Right lobe of liver (tissue), 6 donors: ENCODE results near the gene EXD3. TPM values are rescaled to one million over a fixed set of nuclear protein-coding genes. Genes with fewer than 3 reads are reported as not detected.
A peak's percentile ranks its signal among the peaks of the same experiment; 100 is the strongest.

Source experiments
- ATAC-seq, 4 donors: fragments of 200-7000 bp; cut with Tn5 transposase; one replicate each; pipeline ENCODE4 v1.9.1; 2020; ENCODE audit warnings: mild to moderate bottlenecking in 4 of 4, moderate library complexity in 4 of 4
- DNase-seq, 3 donors: peaks; one replicate each; pipeline ENCODE4 v3.0.0-alpha.2; 2020
- H3K27ac ChIP-seq, 3 donors: fragments of 200-600 bp; one replicate each; pipeline ENCODE4 v1.8.0; 2022
- H3K27me3 ChIP-seq, 2 donors: fragments of 200-600 bp; one replicate each; pipeline ENCODE4 v1.8.0; 2022
- H3K36me3 ChIP-seq, 4 donors: fragments of 200-600 bp; sonication (generic) in 1 of 4; one replicate each; pipeline versions ENCODE4 v1.5.1 to v1.8.0; 2017 to 2022; ENCODE audit warnings: control low read depth in 1 of 4
- H3K4me1 ChIP-seq, 4 donors: fragments of 200-600 bp; sonication (generic) in 1 of 4; one replicate each; pipeline versions ENCODE4 v1.5.1 to v1.8.0; 2017 to 2022; ENCODE audit warnings: control low read depth in 1 of 4
- H3K4me3 ChIP-seq, 3 donors: fragments of 200-600 bp; one replicate each; pipeline ENCODE4 v1.8.0; 2022
- H3K9me3 ChIP-seq, 4 donors: fragments of 200-600 bp; sonication (generic) in 1 of 4; one replicate each; pipeline versions ENCODE4 v1.5.1 to v1.8.0; 2017 to 2022; ENCODE audit warnings: control low read depth in 1 of 4
- CTCF ChIP-seq, 4 donors: fragments of 200-600 bp in 3 of 4; fragments of 450-650 bp in 1 of 4; IDR thresholded peaks; one replicate each; pipeline versions ENCODE4 v1.5.1 to v1.8.0; 2016 to 2022; ENCODE audit warnings: antibody characterized with exemption in 4 of 4, mild to moderate bottlenecking in 2 of 4
- POLR2A ChIP-seq: fragments of 450-650 bp; IDR thresholded peaks from one replicate; pipeline ENCODE4 v1.6.1; 2017; ENCODE audit warnings: antibody characterized with exemption, mild to moderate bottlenecking
- WGBS: methylation state at CpG from one replicate; pipeline ENCODE4 v1.1.6; 2018; ENCODE audit warnings: low coverage, low lambda C conversion rate; ENCODE audit not compliant: insufficient coverage; ENCODE audit errors: missing lambda C conversion rate; 5-methylcytosine and 5-hydroxymethylcytosine counted together
- intact Hi-C, 2 donors: fragments of 100-400 bp; cut with DNase I; formaldehyde crosslinking; loops; one replicate each; pipeline versions ENCODE4 v1.11.2 to v1.14.1; 2022
- total RNA-seq, 6 experiments: library from RNA; depleted of rRNA in 2 of 6; stranded (reverse); fragments of >200 nt in 2 of 6; fragmentation: NEBNext Ultra II Directional in 3 of 6; extraction: Animal tissue kit (Norgen Biotek cat#: 25700) in 3 of 6; gene quantifications; one replicate each; pipeline versions ENCODE4 v1.1.0 to v1.2.4, GENCODE V29; 2016 to 2023
- donor health status: DM: no; HTN: yes; CAD: no.
- donor health status: DM: no; HTN: no; CAD: no.
- donor health status: DM: no; HTN: no; CAD: no.
- donor health status: DM: no; HTN: yes; CAD: no.
- donor health status: DM: no; HTN: yes; CAD: no.

EXD3 gene
- total RNA-seq, 6 experiments from 2014 or later: 3.3 to 14.4 (median 10.6) TPM

GRCh38 chr9:137432687-137433348, 9.9 kb upstream of the EXD3 start:
- TF ChIP-seq POLR2A (no peak), CTCF (IDR thresholded peaks at IDR 0.05) (no peak)
- WGBS: 70% methylated on average over 2 of the region's 20 CpGs
- Histone ChIP-seq H3K9me3 (no peaks in the 10 kb centered on the region), H3K36me3 (no peaks in the 10 kb centered on the region), H3K27ac (no peak overlapping the region), H3K4me3 (no peak overlapping the region), H3K27me3 (no peaks in the 10 kb centered on the region), H3K4me1 (no peaks in the 10 kb centered on the region)
- intact Hi-C loops: no loop called here
- ATAC-seq (no peak), DNase-seq (peak in 2 of 3 donors; percentile 18 to 51)

- Histone ChIP-seq H3K27ac (no peak overlapping the region), H3K4me1 (no peaks in the 10 kb centered on the region), H3K4me3 (no peak overlapping the region), H3K27me3 (no peaks in the 10 kb centered on the region), H3K9me3 (no peaks in the 10 kb centered on the region), H3K36me3 (no peaks in the 10 kb centered on the region)
- 87% methylated on average over 3 of the region's 21 CpGs for WGBS
- DNase-seq (peak in 2 of 3 donors; percentile 12 to 52), ATAC-seq (no peak)
- TF ChIP-seq CTCF (IDR thresholded peaks at IDR 0.05) (no peak), POLR2A (no peak)
- intact Hi-C loops: no loop called here
Observed at GRCh38 chr9:137431416-137431931, 8.5 kb upstream of the EXD3 start.

GRCh38 chr9:137430723-137431415, 7.9 kb upstream of the EXD3 start:
- no peak overlapping the region for H3K27ac ChIP-seq
- ATAC-seq: no peak
- no peaks in the 10 kb centered on the region for H3K9me3 ChIP-seq
- H3K36me3 ChIP-seq: no peaks in the 10 kb centered on the region
- intact Hi-C loops: no loop called here
- no peaks in the 10 kb centered on the region for H3K4me1 ChIP-seq
- no peak for TF ChIP-seq CTCF (IDR thresholded peaks at IDR 0.05)
- no peak for TF ChIP-seq POLR2A
- WGBS: 95% methylated on average over 7 of the region's 27 CpGs
- H3K27me3 ChIP-seq: no peaks in the 10 kb centered on the region
- peak in 2 of 3 donors; percentile 23 to 49 for DNase-seq
- H3K4me3 ChIP-seq: no peak overlapping the region

GRCh38 chr9:137429974-137430722, 7.2 kb upstream of the EXD3 start:
- intact Hi-C loops: no loop called here
- TF ChIP-seq CTCF (IDR thresholded peaks at IDR 0.05): no peak
- no peak for TF ChIP-seq POLR2A
- ATAC-seq (no peak), DNase-seq (peak in 2 of 3 donors; percentile 15 to 51)
- Histone ChIP-seq H3K9me3 (no peaks in the 10 kb centered on the region), H3K36me3 (no peaks in the 10 kb centered on the region), H3K4me1 (no peaks in the 10 kb centered on the region), H3K27me3 (no peaks in the 10 kb centered on the region), H3K4me3 (no peak overlapping the region), H3K27ac (no peak overlapping the region)
- WGBS: 66% methylated on average over 7 of the region's 34 CpGs
